GM19372 (cell line): ENCODE measurements around the gene MYO15B.

Source experiments
- ATAC-seq: cut with Tn5 transposase; IDR thresholded peaks from one replicate; pipeline ENCODE4 v1.9.1; 2021; ENCODE audit warnings: mild to moderate bottlenecking, low read depth, moderate library complexity; ENCODE audit not compliant: unreplicated experiment

Gene MYO15B

DNA sequence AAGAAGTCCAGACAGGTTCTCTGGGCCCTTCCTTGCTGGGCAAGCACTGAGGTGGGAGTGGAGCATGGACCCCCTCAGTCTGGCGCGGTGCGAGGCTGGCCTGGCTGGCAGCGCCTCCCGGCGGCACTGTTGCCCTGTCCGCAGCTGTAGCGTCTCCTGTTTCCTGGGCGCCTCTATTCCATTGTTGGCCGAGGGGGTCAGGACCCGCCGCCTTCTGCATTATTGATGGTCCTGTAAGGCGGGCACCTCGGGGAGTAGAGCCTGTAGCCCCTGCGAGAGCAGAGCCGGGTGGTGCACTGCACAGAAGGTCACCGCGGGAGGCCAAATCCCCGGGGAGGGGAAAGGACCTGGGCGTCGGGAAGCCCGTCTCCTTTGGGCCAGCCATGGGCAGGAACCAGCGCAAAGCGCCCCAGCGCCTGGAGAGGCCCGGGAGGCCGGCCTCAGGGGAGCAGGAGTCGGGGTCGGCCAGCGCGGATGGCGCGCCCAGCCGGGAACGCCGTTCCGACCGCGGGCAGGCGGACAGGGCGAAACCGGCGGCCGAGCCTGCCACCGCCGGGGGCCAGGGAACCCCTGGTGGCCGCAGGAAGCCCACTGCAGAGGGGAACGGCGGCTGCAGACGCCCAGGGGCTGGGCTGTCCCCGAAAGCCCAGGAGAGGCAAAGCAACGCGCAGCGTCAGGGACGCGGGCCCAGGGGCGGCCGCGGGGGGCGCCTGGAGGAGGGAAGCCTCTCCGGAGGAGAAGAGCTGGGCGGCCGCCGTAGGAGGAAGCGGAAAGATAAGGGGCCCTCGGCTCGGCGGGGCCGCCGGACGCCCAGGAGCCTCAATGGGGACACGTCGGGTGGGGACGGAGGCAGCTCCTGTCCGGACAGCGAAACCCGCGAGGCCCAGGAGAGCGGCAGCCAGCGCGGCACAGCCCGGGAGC is at the start of gene MYO15B:
Gene MYO15B (plus strand): TSS at position 126 of the 921 bp plus-strand sequence. CDS start 258 bp downstream, at position 384.
- ATAC-seq = no peak

- ATAC-seq = no peak
Observed at GRCh38 chr17:75539967-75540729, 47.5 kb upstream of the MYO15B start.

GRCh38 chr17:75540923-75541503 is 46.6 kb upstream of the MYO15B start:
- ATAC-seq = no peak

DNA sequence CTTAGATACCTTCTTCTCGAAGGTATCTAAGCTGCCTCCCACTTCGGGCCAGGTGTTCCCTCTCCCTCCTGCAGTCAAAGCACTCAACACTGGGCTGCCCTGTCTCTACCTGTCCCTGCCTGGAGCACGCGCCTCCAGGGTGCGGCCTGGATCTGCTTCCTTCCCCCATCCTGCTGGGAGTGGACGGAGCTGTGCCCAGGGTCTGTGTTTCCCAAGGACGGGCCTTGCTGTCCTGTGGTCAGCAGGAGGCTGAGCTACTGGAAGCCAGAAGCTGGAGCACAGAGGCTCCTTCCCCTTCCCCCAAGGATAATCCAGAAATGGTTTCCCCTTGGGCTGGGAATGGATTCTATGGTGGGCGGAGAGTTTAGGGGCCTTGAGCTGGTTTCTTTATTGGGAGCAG is 45.4 kb upstream of the MYO15B start:
- ATAC-seq = no peak

GRCh38 chr17:75542728-75543336 is 44.8 kb upstream of the MYO15B start:
- no peak for ATAC-seq

GRCh38 chr17:75544250-75544649 is 43.4 kb upstream of the MYO15B start:
- no peak for ATAC-seq

DNA sequence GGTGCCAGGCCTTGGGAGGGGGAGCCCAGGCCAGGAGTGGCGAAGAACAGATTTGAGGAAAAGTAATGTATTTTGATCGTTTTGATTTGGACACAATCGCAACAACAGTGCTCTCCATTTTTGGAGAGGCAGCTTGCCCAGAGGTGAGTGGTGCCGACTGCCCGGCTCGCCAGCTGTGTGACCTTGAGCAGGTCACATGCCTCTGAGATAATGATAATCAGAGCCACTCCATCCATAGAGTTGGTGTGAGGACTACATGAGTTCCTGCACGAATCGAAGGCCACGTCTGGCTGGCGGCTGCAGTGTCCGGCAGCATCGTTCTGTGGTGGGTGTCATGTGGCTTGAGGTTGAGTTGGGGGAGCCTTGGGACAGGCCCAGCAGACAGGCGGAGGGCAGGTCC is 41.4 kb upstream of the MYO15B start:
- ATAC-seq = no peak

DNA sequence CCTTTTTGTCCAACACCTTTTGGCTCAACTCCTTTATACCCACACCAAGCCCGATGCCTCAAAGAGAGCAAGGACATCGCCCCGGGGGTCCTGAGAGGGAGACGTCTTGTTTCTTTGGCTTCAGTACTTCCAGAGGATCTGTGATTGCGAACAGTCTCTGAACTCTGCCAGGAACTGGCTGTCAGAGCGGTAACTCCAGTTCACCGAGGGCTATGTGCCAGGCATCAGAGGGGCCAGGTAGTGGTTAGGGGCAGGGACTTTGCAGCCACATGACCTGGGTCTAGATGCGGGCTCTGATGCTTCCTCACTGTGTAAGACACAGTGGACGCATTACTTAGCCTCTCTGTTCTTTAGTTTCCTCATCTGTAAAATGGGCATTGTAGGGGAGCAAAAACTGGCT is 40.5 kb upstream of the MYO15B start:
- no peak for ATAC-seq

DNA sequence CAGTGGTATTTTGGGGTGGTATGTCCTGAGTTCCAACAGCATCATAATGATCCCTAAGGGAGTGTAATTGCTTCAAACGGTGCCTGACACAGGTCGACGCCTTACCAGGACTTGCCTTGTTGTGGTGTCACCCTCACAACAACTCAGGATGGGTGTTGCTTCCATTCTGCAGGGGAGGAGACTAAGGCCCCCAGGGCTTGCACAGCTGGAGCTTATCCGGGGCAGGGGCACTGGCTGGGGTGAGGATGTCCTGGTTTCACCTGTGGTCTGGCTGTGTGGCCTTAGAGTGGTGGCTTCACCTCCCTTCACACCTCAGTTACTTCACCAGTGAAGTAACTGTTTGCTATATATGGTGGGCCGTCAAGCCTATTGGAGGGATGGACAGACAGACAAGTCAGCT is 38.8 kb upstream of the MYO15B start:
- ATAC-seq = no peak

GRCh38 chr17:75549246-75550138 is 38.1 kb upstream of the MYO15B start:
- ATAC-seq = no peak

- ATAC-seq = no peak
Observed at GRCh38 chr17:75550139-75550465, 37.5 kb upstream of the MYO15B start.

DNA sequence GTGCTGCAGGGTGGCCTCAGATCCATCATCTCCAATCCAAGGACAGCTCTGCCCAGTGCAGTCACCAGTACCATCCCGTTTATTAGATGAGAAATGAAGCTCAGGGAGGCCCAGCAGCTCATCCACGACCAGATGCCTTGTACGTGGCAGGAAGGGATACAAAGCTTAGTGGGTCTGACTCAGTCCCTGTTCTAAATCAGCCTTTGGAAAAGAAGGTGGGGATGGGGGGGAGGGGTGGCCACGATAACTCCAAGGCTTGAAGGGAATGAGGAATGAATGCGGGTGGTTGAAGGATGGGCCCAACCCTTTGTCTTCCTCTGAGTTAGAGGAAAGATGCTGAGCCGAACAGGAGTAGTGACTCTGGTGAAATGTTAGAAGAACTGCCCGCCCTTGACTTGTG is 36.3 kb upstream of the MYO15B start:
- ATAC-seq = no peak

- no peak for ATAC-seq
Observed at GRCh38 chr17:75552425-75553294, 34.9 kb upstream of the MYO15B start.

- ATAC-seq = no peak
Observed at GRCh38 chr17:75553295-75554110, 34.1 kb upstream of the MYO15B start.

- ATAC-seq = no peak
Observed at GRCh38 chr17:75555679-75556153, 31.9 kb upstream of the MYO15B start.

DNA sequence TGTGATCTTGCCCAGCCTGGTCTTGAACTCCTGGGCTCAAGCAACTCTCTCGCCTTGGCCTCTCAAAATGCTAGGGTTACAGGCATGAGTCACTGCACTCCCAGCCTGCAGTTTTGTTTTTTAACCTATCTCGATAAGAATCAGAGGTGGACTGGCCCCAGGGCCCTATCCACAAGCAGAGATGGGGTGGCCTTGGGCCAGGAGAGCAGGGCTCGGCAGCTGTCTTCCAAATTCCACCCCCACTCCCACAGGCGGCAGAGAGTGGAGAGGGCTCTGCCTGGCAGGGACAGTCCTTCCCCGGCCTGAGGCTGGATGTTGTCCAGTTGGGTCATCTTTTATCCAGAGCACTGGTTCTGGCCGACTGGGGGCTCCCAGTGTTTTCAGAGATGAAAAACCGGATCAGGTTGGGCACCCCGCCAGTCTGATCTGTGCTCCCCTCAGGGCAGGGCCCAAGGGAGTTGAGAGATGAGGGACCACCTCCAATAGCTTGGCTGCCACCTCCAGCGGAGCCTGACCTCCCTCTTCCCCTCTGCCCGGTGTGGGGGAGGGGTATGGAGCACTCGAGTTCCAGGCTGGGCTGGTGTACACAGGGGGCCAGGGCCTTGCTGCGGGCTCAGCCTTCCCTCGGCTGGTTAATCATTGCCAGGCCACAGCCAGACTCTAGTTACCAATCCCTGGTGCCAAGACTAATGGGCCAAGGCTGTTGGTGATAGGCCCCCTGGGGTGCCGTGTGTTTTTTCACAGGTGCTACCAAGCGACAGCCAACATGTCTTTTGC is 30.3 kb upstream of the MYO15B start:
- ATAC-seq = no peak
